B cell (primary cell): Measurements from ENCODE around the gene MID1. TPM values are rescaled to one million over a fixed set of nuclear protein-coding genes. Genes with fewer than 3 reads are reported as not detected.

Source experiments
- ATAC-seq: fragments of 200-7000 bp; cut with Tn5 transposase; one replicate; pipeline ENCODE4 v1.10.0; 2021; ENCODE audit warnings: low read depth, mild to moderate bottlenecking, moderate number of reproducible peaks, moderate library complexity
- CTCF ChIA-PET: fragments of 350-600 bp; sonication (Branson Sonifier 250); formaldehyde crosslinking; loops from one replicate; lab custom pipeline; 2021; ENCODE audit warnings: antibody characterized with exemption, inconsistent platforms; lab: Charles Lee
- POLR2A ChIA-PET: fragments of 350-600 bp; sonication (Branson Sonifier 250); formaldehyde crosslinking; loops from one replicate; lab custom pipeline; 2021; ENCODE audit warnings: antibody characterized with exemption; lab: Charles Lee
- DNase-seq: peaks from one replicate; pipeline ENCODE4 v3.0.0; 2013
- H2AFZ ChIP-seq: 2 replicates; pipeline ENCODE4 v1.6.1; 2012; ENCODE audit warnings: mild to moderate bottlenecking, low read depth, low read length; ENCODE audit not compliant: insufficient read depth, poor library complexity, severe bottlenecking
- H3K27ac ChIP-seq, 2 donors: 1 replicate in 1 of 2; 2 replicates in 1 of 2; pipeline ENCODE4 v1.5.1; 2012 to 2013; ENCODE audit warnings: low read length in 2 of 2, mild to moderate bottlenecking in 2 of 2, moderate library complexity in 1 of 2
- H3K27me3 ChIP-seq, 4 experiments: fragments of 200-600 bp in 1 of 4; sonication (generic) in 1 of 4; replicated peaks in 1 of 4; 1 replicate in 2 of 4; 2 replicates in 2 of 4; pipeline versions ENCODE4 v1.6.1 to v1.7.0; 2013 to 2016; ENCODE audit warnings: low read length in 3 of 4, mild to moderate bottlenecking in 2 of 4, mixed read lengths in 1 of 4, moderate library complexity in 1 of 4; ENCODE audit not compliant: insufficient read depth in 4 of 4, control insufficient read depth in 3 of 4; ENCODE audit errors: control extremely low read depth in 1 of 4
- H3K36me3 ChIP-seq, 2 experiments: replicated peaks in 1 of 2; 1 replicate in 1 of 2; 2 replicates in 1 of 2; pipeline versions ENCODE4 v1.6.1 to v1.7.1; 2013; ENCODE audit warnings: low read length in 1 of 2; ENCODE audit not compliant: insufficient read depth in 2 of 2, control insufficient read depth in 1 of 2; ENCODE audit errors: control extremely low read depth in 1 of 2, extremely low read depth in 1 of 2
- H3K4me1 ChIP-seq, 2 donors: fragments of 200-600 bp in 1 of 2; sonication (generic) in 1 of 2; 1 replicate in 1 of 2; 2 replicates in 1 of 2; pipeline versions ENCODE4 v1.5.1 to v1.6.1; 2013 to 2017; ENCODE audit warnings: low read length in 2 of 2; ENCODE audit not compliant: control insufficient read depth in 2 of 2, insufficient read depth in 2 of 2
- H3K4me2 ChIP-seq: replicated peaks from 2 replicates; pipeline ENCODE3; 2012; ENCODE audit warnings: mild to moderate bottlenecking, low read depth, low read length; ENCODE audit not compliant: poor library complexity, severe bottlenecking
- H3K4me3 ChIP-seq, 5 experiments: fragments of 200-600 bp in 1 of 5; sonication (generic) in 1 of 5; 1 replicate in 3 of 5; 2 replicates in 2 of 5; pipeline versions ENCODE4 v1.5.1 to v1.7.0; 2011 to 2016; ENCODE audit warnings: low read length in 4 of 5, mild to moderate bottlenecking in 4 of 5, low read depth in 2 of 5, control low read depth in 1 of 5, moderate library complexity in 1 of 5; ENCODE audit not compliant: insufficient read depth in 1 of 5; ENCODE audit errors: control extremely low read depth in 1 of 5, extremely low read depth in 1 of 5
- H3K79me2 ChIP-seq: fragments of 200-600 bp; sonication (generic); one replicate; pipeline ENCODE4 v1.6.0; 2016; ENCODE audit warnings: low read length; ENCODE audit not compliant: control insufficient read depth, insufficient read depth
- H3K9ac ChIP-seq: fragments of 200-600 bp; sonication (generic); 2 replicates; pipeline ENCODE4 v1.6.1; 2017; ENCODE audit warnings: mild to moderate bottlenecking, low read length, moderate library complexity
- H3K9me3 ChIP-seq, 3 donors: one replicate each; pipeline versions ENCODE4 v1.6.1 to v1.7.1; 2013; ENCODE audit warnings: low read length in 2 of 3; ENCODE audit not compliant: control insufficient read depth in 2 of 3, insufficient read depth in 1 of 3; ENCODE audit errors: control extremely low read depth in 1 of 3
- H4K20me1 ChIP-seq: 2 replicates; pipeline ENCODE4 v1.6.0; 2012; ENCODE audit warnings: mild to moderate bottlenecking, low read length; ENCODE audit not compliant: insufficient read depth, control insufficient read depth, poor library complexity, severe bottlenecking
- H3K27ac Mint-ChIP-seq: one replicate; pipeline ENCODE4 v1.8.0; 2021; ENCODE audit warnings: mixed read lengths
- H3K27me3 Mint-ChIP-seq: one replicate; pipeline ENCODE4 v1.8.0; 2021; ENCODE audit warnings: mixed read lengths
- H3K4me1 Mint-ChIP-seq: one replicate; pipeline ENCODE4 v1.8.0; 2021; ENCODE audit warnings: mixed read lengths
- H3K4me3 Mint-ChIP-seq: one replicate; pipeline ENCODE4 v1.8.0; 2021; ENCODE audit warnings: mixed read lengths
- H3K9me3 Mint-ChIP-seq: one replicate; pipeline ENCODE4 v1.8.0; 2022; ENCODE audit warnings: mixed read lengths; ENCODE audit not compliant: insufficient read depth
- EZH2 ChIP-seq: IDR thresholded peaks from 2 replicates; pipeline ENCODE4 v1.6.1; 2012; ENCODE audit warnings: borderline replicate concordance, low read depth, mild to moderate bottlenecking, moderate library complexity, low read length; ENCODE audit not compliant: insufficient read depth, poor library complexity, severe bottlenecking
- WGBS: methylation state at CpG from one replicate; pipeline ENCODE4 v1.1.5; 2013; ENCODE audit warnings: missing lambda C conversion rate; ENCODE audit not compliant: insufficient coverage; 5-methylcytosine and 5-hydroxymethylcytosine counted together
- intact Hi-C: fragments of 100-400 bp; cut with micrococcal nuclease; formaldehyde crosslinking; loops from one replicate; pipeline ENCODE4 v1.10.0; 2022
- polyA plus RNA-seq: library from polyadenylated mRNA; depleted of rRNA; stranded (reverse); fragments of >200 nt; gene quantifications from 2 replicates; pipeline ENCODE4 v1.2.3, GENCODE V29; 2012
- total RNA-seq, 2 donors: library from RNA; stranded (reverse); fragments of 120-200 nt in 1 of 2; gene quantifications; 1 replicate in 1 of 2; 2 replicates in 1 of 2; pipeline versions ENCODE4 v1.2.3 to v1.2.4, GENCODE V29; 2013 to 2022
- TF ChIP-seq, protein P1 (sequence below): fragments of 200-600 bp; IDR thresholded peaks from one replicate; pipeline ENCODE4 v1.8.0; 2022; ENCODE audit warnings: antibody characterized with exemption, mild to moderate bottlenecking

The MID1 gene
- total and polyA plus RNA-seq, 2 donors (not counting 1 experiment from before 2014, with no cell fraction given), result 0.15 to 0.44 TPM

DNA sequence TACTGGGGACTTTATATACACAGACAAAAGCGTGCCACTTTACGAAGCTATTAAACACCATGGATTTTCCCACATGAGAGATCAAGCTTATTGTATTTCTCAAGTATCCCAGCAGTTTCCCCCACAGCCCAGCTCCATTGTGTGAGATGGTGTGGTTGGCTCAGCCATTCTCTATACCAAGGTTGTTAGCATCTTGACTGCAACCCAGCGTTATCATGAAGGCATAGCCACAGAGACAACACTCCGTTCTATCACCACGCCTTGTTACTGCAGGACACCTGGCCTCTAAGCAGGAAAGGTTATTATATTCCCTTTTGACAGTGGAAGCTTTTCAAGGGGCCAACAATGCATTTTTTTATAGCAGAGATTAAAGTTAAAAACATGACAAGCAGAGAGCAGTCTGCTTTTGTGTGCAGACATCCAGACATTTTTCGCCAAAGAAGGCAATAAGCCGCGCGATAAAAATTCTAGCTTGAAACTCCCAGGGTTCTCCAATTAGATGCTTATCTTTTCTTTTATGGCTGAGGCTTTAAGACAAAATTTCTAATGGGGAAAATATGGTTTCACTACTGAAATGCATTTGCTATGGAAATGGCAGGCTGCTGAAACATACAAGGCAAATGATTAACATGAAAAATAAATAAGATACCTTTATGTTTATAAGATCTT, 206.1 kb downstream of the MID1 start:
- no peaks in the 10 kb centered on the region for H3K9me3 Mint-ChIP-seq
- no peak overlapping the region for H3K27ac Mint-ChIP-seq
- ChIA-PET CTCF (no interaction called here), POLR2A (no interaction called here)
- Histone ChIP-seq H3K27me3 (no peaks in the 10 kb centered on the region), H3K9me3 (no peaks in the 10 kb centered on the region), H3K4me2 (no peak overlapping the region), H3K27ac (no peak overlapping the region), H3K4me3 (no peak overlapping the region), H2AFZ (no peak overlapping the region), H3K79me2 (no peaks in the 10 kb centered on the region), H3K4me1 (no peaks in the 10 kb centered on the region), H3K9ac (no peak overlapping the region), H3K36me3 (no peaks in the 10 kb centered on the region), H4K20me1 (no peaks in the 10 kb centered on the region)
- no peak for ATAC-seq
- H3K27me3 Mint-ChIP-seq, result no peaks in the 10 kb centered on the region
- TF ChIP-seq, protein P1, sequence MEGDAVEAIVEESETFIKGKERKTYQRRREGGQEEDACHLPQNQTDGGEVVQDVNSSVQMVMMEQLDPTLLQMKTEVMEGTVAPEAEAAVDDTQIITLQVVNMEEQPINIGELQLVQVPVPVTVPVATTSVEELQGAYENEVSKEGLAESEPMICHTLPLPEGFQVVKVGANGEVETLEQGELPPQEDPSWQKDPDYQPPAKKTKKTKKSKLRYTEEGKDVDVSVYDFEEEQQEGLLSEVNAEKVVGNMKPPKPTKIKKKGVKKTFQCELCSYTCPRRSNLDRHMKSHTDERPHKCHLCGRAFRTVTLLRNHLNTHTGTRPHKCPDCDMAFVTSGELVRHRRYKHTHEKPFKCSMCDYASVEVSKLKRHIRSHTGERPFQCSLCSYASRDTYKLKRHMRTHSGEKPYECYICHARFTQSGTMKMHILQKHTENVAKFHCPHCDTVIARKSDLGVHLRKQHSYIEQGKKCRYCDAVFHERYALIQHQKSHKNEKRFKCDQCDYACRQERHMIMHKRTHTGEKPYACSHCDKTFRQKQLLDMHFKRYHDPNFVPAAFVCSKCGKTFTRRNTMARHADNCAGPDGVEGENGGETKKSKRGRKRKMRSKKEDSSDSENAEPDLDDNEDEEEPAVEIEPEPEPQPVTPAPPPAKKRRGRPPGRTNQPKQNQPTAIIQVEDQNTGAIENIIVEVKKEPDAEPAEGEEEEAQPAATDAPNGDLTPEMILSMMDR, result no peak
- WGBS, result no CpG with 5 or more reads among the region's 9 CpGs
- no peak overlapping the region for H3K4me3 Mint-ChIP-seq
- no peak for DNase-seq
- intact Hi-C loops, result no loop called here
- no peaks in the 10 kb centered on the region for H3K4me1 Mint-ChIP-seq

DNA sequence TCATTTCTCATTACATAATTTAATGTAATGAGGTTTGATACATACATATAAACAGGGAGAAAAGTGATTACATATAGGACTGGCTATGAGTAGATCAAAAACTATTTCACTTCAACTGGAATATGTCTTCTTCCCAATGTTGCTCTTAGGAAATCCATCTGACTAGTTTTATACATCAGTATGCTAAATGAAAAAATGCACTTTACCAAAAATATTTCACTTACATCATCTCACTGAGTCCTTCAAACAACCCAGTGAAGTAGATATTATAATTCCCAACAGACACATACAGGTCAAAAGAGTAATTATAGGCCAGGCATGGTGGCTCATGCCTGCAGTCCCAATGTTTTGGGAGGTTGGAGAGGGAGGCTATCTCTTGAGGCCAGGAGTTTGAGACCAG, 215.9 kb downstream of the MID1 start:
- Mint-ChIP-seq H3K9me3 (no peaks in the 10 kb centered on the region), H3K4me1 (no peaks in the 10 kb centered on the region), H3K4me3 (no peak overlapping the region), H3K27me3 (no peaks in the 10 kb centered on the region), H3K27ac (no peak overlapping the region)
- intact Hi-C loops, result no loop called here
- no peaks in the 10 kb centered on the region for H3K4me1 ChIP-seq
- H2AFZ ChIP-seq, result no peak overlapping the region
- no peaks in the 10 kb centered on the region for H3K36me3 ChIP-seq
- no peak for TF ChIP-seq EZH2
- TF ChIP-seq, protein P1, result no peak
- POLR2A ChIA-PET, result no interaction called here
- no peak overlapping the region for H3K4me2 ChIP-seq
- no peaks in the 10 kb centered on the region for H3K9me3 ChIP-seq
- H3K9ac ChIP-seq, result no peak overlapping the region
- ATAC-seq (no peak), DNase-seq (no peak)
- H3K27me3 ChIP-seq, result no peaks in the 10 kb centered on the region
- H3K79me2 ChIP-seq, result no peaks in the 10 kb centered on the region
- H4K20me1 ChIP-seq, result no peaks in the 10 kb centered on the region
- no peak overlapping the region for H3K27ac ChIP-seq
- CTCF ChIA-PET, result no interaction called here
- H3K4me3 ChIP-seq, result no peak overlapping the region
